Endothelial cell of umbilical vein (primary cell): ENCODE data around the gene POLE2. TPM values are rescaled to one million over a fixed set of nuclear protein-coding genes. Genes with fewer than 3 reads are reported as not detected.

Source experiments
- BruUV-seq: library from RNA; stranded (reverse); fragments of 400-500 nt; replicated peaks from 2 replicates; lab custom pipeline; 2021; lab: Mats Ljungman, UMichigan
- CTCF ChIA-PET: fragments of 300-600, 350-600 bp; sonication (Branson Sonifier 250); formaldehyde crosslinking; loops from one replicate; lab custom pipeline; 2021; ENCODE audit warnings: antibody characterized with exemption, inconsistent platforms; lab: Charles Lee
- POLR2A ChIA-PET: fragments of 300-600, 350-600 bp; sonication (Branson Sonifier 250); formaldehyde crosslinking; loops from one replicate; lab custom pipeline; 2021; ENCODE audit warnings: antibody characterized with exemption, inconsistent platforms; lab: Charles Lee
- DNase-seq: peaks from one replicate; pipeline ENCODE4 v3.0.0-alpha.2; 2011; ENCODE audit warnings: low read depth, low spot score
- FAIRE-seq: peaks from 2 replicates; lab custom pipeline; 2011; peaks lifted over from hg19 to GRCh38; lab: Jason Lieb, UNC
- H2AFZ ChIP-seq: 2 replicates; pipeline ENCODE4 v1.6.0; 2012; ENCODE audit warnings: low read depth, low read length, control low read depth, inconsistent platforms
- H3K27ac ChIP-seq: 2 replicates; pipeline ENCODE4 v1.5.1; 2011; ENCODE audit warnings: low read depth, mild to moderate bottlenecking, control low read depth, low read length, moderate library complexity; ENCODE audit not compliant: insufficient read depth
- H3K27me3 ChIP-seq, 2 experiments: 2 replicates each; pipeline versions ENCODE4 v1.6.0 to v1.6.1; 2011; ENCODE audit warnings: low read length in 2 of 2, mixed read lengths in 1 of 2; ENCODE audit not compliant: control insufficient read depth in 2 of 2, insufficient read depth in 2 of 2
- H3K36me3 ChIP-seq, 2 experiments: 2 replicates in 1 of 2; 3 replicates in 1 of 2; pipeline ENCODE4 v1.5.1; 2011; ENCODE audit warnings: low read length in 2 of 2, mild to moderate bottlenecking in 1 of 2, moderate library complexity in 1 of 2; ENCODE audit not compliant: control insufficient read depth in 2 of 2, insufficient read depth in 2 of 2; ENCODE audit errors: extremely low read depth in 1 of 2
- H3K4me1 ChIP-seq: 3 replicates; pipeline ENCODE4 v1.5.1; 2011; ENCODE audit warnings: mild to moderate bottlenecking, low read length; ENCODE audit not compliant: control insufficient read depth, insufficient read depth; ENCODE audit errors: extremely low read depth
- H3K4me2 ChIP-seq: 2 replicates; pipeline ENCODE4 v1.6.1; 2011; ENCODE audit warnings: low read length, control low read depth, mixed read lengths; ENCODE audit not compliant: insufficient read depth
- H3K4me3 ChIP-seq, 3 experiments: fragments of 200-600 bp in 1 of 3; sonication (generic), shearing (Covaris generic) in 1 of 3; replicated peaks in 1 of 3; 2 replicates each; pipeline ENCODE4 v1.5.1; 2011 to 2016; ENCODE audit warnings: control low read depth in 3 of 3, low read length in 3 of 3, mild to moderate bottlenecking in 2 of 3, inconsistent platforms in 1 of 3, low read depth in 1 of 3, moderate library complexity in 1 of 3; ENCODE audit not compliant: insufficient read depth in 1 of 3
- H3K79me2 ChIP-seq: 2 replicates; pipeline ENCODE4 v1.6.0; 2012; ENCODE audit warnings: low read length, inconsistent platforms; ENCODE audit not compliant: control insufficient read depth, insufficient read depth
- H3K9ac ChIP-seq: replicated peaks from 2 replicates; pipeline ENCODE3; 2011; ENCODE audit warnings: low read length, control low read depth; ENCODE audit not compliant: insufficient read depth; ENCODE audit errors: extremely low read depth
- H3K9me1 ChIP-seq: replicated peaks from 3 replicates; pipeline ENCODE4 v1.6.0; 2011; ENCODE audit warnings: mild to moderate bottlenecking, low read length; ENCODE audit not compliant: control insufficient read depth, insufficient read depth; ENCODE audit errors: extremely low read depth
- H3K9me3 ChIP-seq: replicated peaks from 2 replicates; pipeline ENCODE4 v1.5.1; 2012; ENCODE audit warnings: low read length, inconsistent platforms; ENCODE audit not compliant: control insufficient read depth, insufficient read depth
- H4K20me1 ChIP-seq: replicated peaks from 2 replicates; pipeline ENCODE3; 2011; ENCODE audit warnings: mild to moderate bottlenecking, low read length; ENCODE audit not compliant: control insufficient read depth, insufficient read depth; ENCODE audit errors: extremely low read depth
- CTCF ChIP-seq, 2 donors: IDR thresholded peaks; 1 replicate in 1 of 2; 2 replicates in 1 of 2; pipeline ENCODE4 v1.5.1; 2011; ENCODE audit warnings: low read length in 2 of 2, mild to moderate bottlenecking in 2 of 2, moderate library complexity in 2 of 2, control low read depth in 1 of 2, inconsistent platforms in 1 of 2, low read depth in 1 of 2; ENCODE audit not compliant: insufficient read depth in 1 of 2; ENCODE audit errors: extremely low read depth in 1 of 2
- EZH2 ChIP-seq: IDR thresholded peaks from 2 replicates; pipeline ENCODE4 v1.6.1; 2012; ENCODE audit warnings: borderline replicate concordance, low read depth, mild to moderate bottlenecking, moderate library complexity, low read length, inconsistent platforms; ENCODE audit not compliant: severe bottlenecking
- FOS ChIP-seq: IDR thresholded peaks from 2 replicates; pipeline ENCODE4 v1.6.1; 2011; ENCODE audit warnings: mild to moderate bottlenecking, low read length, moderate library complexity, borderline replicate concordance; ENCODE audit not compliant: insufficient read depth
- GATA2 ChIP-seq: IDR thresholded peaks from 2 replicates; pipeline ENCODE4 v1.7.0; 2011; ENCODE audit warnings: low read depth, mild to moderate bottlenecking, moderate library complexity, mixed read lengths, low read length; ENCODE audit not compliant: insufficient read length, insufficient read depth
- JUN ChIP-seq: IDR thresholded peaks from 2 replicates; pipeline ENCODE4 v1.6.1; 2011; ENCODE audit warnings: borderline replicate concordance, low read depth; ENCODE audit not compliant: insufficient read length, insufficient read depth
- MYC ChIP-seq: IDR thresholded peaks from one replicate; pipeline ENCODE4 v1.6.1; 2011; ENCODE audit warnings: mild to moderate bottlenecking, low read depth, low read length
- POLR2A ChIP-seq: IDR thresholded peaks from 2 replicates; pipeline ENCODE4 v1.6.1; 2012; ENCODE audit warnings: low read depth, mild to moderate bottlenecking, control low read depth, low read length
- POLR2AphosphoS5 ChIP-seq: IDR thresholded peaks from 2 replicates; pipeline ENCODE4 v1.6.1; 2012; ENCODE audit warnings: low read depth, mild to moderate bottlenecking, control low read depth, low read length, moderate library complexity; ENCODE audit not compliant: insufficient read depth
- dilution Hi-C: fragments of 300-500 bp; cut with MboI; formaldehyde crosslinking; loops from one replicate; pipeline ENCODE4 v1.15.0; 2019; ENCODE audit warnings: low sequenced_read_pairs; ENCODE audit not compliant: extremely low pct_ligation_motif_present
- intact Hi-C: fragments of 100-400 bp; cut with micrococcal nuclease; formaldehyde crosslinking; loops from one replicate; pipeline ENCODE4 v1.10.0; 2022
- polyA plus RNA-seq, 4 experiments: library from polyadenylated mRNA; depleted of rRNA in 3 of 4; stranded (reverse) in 3 of 4; unstranded in 1 of 4; fragments of >200 nt; gene quantifications; 2 replicates each; pipeline versions ENCODE4 v1.2.1 to v1.2.3, GENCODE V29; 2011 to 2012; ENCODE audit warnings: missing spikeins in 1 of 4
- total RNA-seq: library from RNA; stranded (reverse); gene quantifications from 2 replicates; pipeline ENCODE4 v1.2.3, GENCODE V29; 2021
- TF ChIP-seq, protein P1 (sequence below): IDR thresholded peaks from 2 replicates; pipeline ENCODE4 v1.6.1; 2011; ENCODE audit not compliant: insufficient read depth, insufficient read length

The POLE2 gene
- total and polyA plus RNA-seq, 2 donors (not counting 3 experiments of a cell fraction or from before 2014, with no cell fraction given) = 12.5 to 16.4 TPM

DNA sequence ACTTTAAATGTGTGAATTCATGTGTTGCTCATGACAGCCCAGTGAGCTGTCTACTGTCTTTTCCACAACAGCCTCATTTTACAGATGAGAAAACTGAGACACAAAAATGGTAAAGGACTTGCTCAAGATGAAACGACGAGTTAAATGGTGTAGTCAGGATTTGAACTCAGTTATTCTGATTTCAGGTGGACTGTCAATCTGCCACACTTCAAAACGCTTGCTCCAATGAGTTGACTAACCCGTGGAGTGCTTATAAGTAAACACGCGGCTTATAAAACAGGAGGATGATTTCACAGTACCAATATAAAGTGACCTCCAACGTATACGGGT lies 652 bp upstream of the POLE2 start:
- CTCF ChIA-PET = interaction anchor here (0.8 to 1.6 kb wide), 3 partner anchors 21 to 79 kb away, joined by 3 to 5 read pairs (median 4); no protein-coding TSS in a partner anchor
- intact Hi-C loops (no loop called here), dilution Hi-C loops (no loop called here)
- Histone ChIP-seq H3K36me3 (no peaks in the 10 kb centered on the region), H3K27me3 (no peaks in the 10 kb centered on the region), H3K4me2 (no peak overlapping the region), H2AFZ (peak overlapping the region; percentile 73), H3K79me2 (peaks cover 20% of the 10 kb centered on the region), H4K20me1 (no peaks in the 10 kb centered on the region), H3K4me3 (no peak overlapping the region), H3K9ac (no peak overlapping the region), H3K9me3 (no peaks in the 10 kb centered on the region), H3K4me1 (peaks cover 8% of the 10 kb centered on the region), H3K9me1 (no peaks in the 10 kb centered on the region), H3K27ac (no peak overlapping the region)
- FAIRE-seq (no peak), DNase-seq (peak; percentile 11)
- TF ChIP-seq JUN (no peak), CTCF (IDR thresholded peaks at IDR 0.05; ENCODE audit: extremely low read depth in 1 of 2, insufficient read depth in 1 of 2, low read depth in 1 of 2, low read length in 2 of 2) (no peak), POLR2AphosphoS5 (no peak), MYC (no peak), GATA2 (no peak), EZH2 (no peak), POLR2A (no peak), FOS (no peak)
- TF ChIP-seq, protein P1, sequence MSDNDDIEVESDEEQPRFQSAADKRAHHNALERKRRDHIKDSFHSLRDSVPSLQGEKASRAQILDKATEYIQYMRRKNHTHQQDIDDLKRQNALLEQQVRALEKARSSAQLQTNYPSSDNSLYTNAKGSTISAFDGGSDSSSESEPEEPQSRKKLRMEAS = no peak
- POLR2A ChIA-PET = interaction anchor here (0.7 kb wide), 1 partner anchor 69 kb away, joined by 3 read pairs; the partner anchor contains the start of gene RPL36AL
- no TSS peak for BruUV-seq
